CD4-positive, alpha-beta T cell treated with Interleukin-15 for 1 hour (primary cell): ENCODE results near the gene LRP1-AS.

Source experiments
- DNase-seq: peaks from one replicate; pipeline ENCODE4 v3.0.0-alpha.2; 2020

LRP1-AS gene

GRCh38 chr12:57095440-57095839, 52.0 kb downstream of the LRP1-AS start:
- no peak for DNase-seq
